Stimulated activated CD4-positive, alpha-beta T cell treated with anti-CD3 and anti-CD28 coated beads, Interleukin-15, amount 100 ng/mL, for 24 hours (primary cell): ENCODE data around the gene TXNDC5.
"Not testable (repeated sequence)": the region's sequence is repeated elsewhere in the genome, so short reads cannot be mapped to it uniquely, and the experiment has no call there.

Experiments
- DNase-seq: peaks from one replicate; pipeline ENCODE4 v3.0.0-alpha.2; 2020

TXNDC5 gene

GRCh38 chr6:7912736-7913517 is 2.3 kb upstream of the TXNDC5 start:
- no peak for DNase-seq

DNA sequence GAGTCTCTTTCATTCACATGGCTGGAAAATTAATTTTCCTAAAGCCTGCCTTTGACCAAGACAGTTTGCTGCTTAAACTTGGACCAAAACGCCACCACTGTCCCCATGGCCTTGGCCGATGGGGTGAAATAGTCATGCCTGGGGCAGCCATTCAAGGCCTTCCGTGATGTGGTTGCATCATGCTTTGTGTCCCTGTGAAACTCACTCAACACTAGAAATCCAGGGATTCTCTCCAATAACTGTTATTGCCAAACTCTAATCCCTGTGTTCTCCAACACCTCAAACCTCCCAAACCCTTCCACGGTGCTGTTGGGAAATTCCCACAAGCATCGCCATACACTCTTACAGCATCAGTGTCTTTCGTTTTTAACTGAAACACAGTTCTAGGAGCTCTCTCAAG is 1.4 kb upstream of the TXNDC5 start:
- no peak for DNase-seq

DNA sequence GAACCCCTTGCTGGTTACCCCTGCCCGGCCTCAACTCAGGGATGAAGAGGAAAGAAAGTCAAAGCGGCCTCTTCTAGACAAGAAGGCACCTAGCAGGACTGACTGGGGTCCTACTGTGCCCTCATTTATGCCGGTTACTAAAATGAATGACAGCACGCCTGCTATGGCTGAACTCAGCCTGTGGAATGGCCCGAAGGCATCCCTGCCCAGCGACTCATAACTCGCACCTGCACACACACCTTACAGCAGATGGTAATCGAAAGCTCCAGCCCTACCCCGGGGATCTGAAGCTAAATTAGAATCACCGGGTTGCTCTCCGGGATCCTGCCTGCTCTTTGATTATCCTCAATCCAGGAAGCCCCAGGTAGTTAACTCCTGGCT is 747 bp upstream of the TXNDC5 start:
- DNase-seq = no peak

- no peak for DNase-seq
Measured at GRCh38 chr6:7910298-7910653, 312 bp downstream of the TXNDC5 start.

GRCh38 chr6:7909323-7910276 is 988 bp downstream of the TXNDC5 start:
- DNase-seq = peak; percentile 79

- no peak for DNase-seq
Measured at GRCh38 chr6:7907159-7907558, 3.4 kb downstream of the TXNDC5 start.

- no peak for DNase-seq
Measured at GRCh38 chr6:7906741-7907140, 3.8 kb downstream of the TXNDC5 start.

DNA sequence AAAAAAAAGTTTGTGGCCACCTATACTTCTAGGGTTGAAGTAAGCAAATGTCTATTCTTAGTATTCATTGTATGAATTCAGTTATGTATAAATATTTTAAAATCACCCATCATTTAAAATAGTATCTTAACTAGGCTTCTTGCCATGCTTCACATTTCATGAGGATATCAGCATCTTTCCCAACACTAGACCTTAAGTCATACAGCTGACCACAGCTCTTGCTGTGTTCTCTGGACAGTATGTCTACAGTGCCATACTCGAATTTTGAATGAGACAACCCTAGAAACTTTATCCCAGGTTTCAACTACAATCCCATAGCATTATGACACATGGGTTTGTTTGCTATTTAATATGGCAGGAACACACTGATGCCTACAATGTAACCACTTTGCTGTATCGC is 5.2 kb downstream of the TXNDC5 start:
- no peak for DNase-seq

- DNase-seq = no peak
Measured at GRCh38 chr6:7904654-7905319, 5.8 kb downstream of the TXNDC5 start.

GRCh38 chr6:7903673-7904072 is 6.9 kb downstream of the TXNDC5 start:
- DNase-seq = no peak

- DNase-seq = no peak
Measured at GRCh38 chr6:7902867-7903266, 7.7 kb downstream of the TXNDC5 start.

GRCh38 chr6:7902221-7902620 is 8.4 kb downstream of the TXNDC5 start:
- DNase-seq = no peak

DNA sequence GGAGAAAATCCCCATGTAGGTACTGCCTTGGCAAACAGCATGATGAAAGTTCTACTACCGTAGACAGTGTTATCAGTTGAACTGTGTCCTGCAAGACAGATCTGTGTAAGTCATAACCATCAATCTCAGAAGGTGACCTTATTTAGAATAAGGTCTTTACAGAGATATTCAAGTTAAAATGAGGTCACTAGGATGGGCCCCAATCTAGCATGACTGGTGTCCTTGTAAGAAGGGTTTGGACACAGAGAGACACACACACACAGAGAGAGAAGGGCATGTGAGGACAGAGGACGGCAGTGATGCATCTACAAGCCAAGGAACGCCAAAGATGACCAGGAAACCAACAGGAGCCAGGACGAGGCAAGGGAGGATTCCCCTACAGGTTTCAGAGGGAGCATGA is 8.8 kb downstream of the TXNDC5 start:
- no peak for DNase-seq

DNA sequence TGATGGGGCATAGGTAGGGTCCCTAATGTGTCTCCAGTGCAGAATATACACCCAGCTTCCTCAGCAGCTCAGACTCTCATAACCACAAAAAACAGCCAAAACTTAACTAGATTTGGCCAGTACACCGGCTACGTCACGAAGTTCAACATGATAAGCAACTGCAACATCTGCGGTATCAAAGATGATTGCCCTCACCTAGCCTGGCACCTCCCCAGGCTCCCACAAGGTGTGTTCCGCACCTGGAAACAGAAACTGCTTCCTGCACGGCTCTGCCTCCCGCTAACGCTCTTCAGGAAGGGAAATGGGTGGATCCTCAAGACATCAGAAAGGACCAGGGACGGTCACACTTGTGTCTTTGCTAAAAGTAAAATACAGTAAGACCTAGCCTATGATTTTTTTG is 9.5 kb downstream of the TXNDC5 start:
- DNase-seq = no peak

DNA sequence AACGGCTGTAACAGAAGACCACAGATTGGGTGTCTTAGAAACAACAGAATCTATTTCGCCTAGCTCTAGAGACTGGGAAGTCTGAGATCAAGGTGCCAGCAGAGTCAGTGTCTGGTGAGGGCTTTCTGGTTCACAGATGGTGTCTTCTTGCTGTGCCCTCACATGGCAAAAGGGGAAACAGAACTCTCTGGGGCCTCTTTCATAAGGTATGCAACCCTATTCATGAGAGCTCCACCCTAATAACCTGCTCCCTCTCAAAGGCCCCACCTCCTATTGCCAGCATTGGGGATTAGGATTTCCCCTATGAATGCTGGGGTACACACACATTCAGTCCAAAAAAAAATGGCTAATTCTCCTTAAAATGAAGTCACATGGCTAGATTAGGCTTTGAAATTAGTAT is 10.0 kb downstream of the TXNDC5 start:
- no peak for DNase-seq

DNA sequence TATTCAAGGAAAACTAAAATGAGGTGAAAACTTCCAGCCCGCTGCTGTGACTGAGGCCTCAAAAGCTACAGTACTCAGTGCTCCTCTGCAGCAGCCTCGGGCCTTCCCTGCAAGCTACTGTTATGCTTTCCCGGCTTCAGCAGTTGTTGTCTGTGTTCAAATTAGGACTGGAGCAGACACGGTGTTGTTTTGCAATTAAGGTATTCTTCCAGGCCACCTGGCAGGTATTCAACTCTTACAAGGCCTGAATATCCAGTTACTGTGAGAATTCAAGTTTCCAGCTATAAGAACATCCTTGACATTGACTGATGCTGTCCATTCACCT is 10.7 kb downstream of the TXNDC5 start:
- DNase-seq = no peak

DNA sequence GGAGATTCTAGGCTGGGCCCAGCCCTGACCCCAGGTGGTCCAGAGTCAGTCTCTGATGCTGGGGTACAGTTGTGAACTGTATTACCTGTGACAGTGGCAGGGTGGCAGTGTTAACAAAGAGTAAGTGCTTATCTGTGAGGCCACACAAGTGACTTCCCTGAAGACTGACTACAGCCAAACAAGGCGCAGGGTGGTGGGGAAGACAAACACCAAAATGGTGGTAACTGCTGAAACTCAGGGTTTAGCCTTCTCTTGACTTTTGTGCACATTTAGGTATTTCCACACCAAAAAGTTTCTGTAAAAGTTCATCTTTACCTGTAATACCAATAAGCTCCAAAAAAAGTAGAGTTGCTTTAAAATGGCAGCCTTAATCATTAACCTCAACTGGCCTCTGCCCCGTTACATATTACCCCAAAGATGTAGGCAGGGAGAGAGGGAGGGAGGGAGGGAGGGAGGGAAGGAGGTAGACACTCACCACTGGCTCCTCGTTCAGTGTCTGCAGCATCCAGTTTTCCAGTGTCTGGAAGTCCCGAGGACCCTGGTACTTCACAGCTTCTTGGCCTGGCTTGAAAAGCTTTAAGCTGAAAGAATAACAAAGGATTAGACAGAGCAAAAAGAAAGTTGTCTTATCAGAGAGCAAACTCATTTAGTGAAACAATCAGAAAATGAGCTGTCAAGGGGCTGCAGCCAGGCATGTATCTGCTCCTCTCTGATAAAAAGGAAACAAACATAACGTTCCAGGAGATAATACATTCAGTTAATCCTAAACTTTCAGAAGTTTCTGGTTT is 11.3 kb downstream of the TXNDC5 start:
- DNase-seq = no peak

DNA sequence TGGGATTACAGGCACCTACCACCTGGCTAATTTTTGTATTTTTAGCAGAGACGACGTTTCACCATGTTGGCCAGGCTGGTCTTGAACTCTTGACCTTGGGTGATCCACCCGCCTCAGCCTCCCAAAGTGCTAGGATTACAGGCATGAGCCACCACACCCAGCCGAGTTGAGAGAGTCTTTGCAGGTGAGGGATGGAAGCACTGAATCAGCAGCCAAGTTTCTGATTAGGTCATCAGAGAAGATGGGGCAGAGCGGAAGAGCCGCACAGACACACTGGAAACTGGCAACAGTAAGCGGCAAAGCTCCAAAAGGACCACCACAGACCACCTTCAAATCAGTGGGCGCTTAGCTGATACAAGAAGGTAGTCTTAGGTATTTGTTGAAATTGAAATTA is 12.4 kb downstream of the TXNDC5 start:
- not testable (repeated sequence) for DNase-seq

DNA sequence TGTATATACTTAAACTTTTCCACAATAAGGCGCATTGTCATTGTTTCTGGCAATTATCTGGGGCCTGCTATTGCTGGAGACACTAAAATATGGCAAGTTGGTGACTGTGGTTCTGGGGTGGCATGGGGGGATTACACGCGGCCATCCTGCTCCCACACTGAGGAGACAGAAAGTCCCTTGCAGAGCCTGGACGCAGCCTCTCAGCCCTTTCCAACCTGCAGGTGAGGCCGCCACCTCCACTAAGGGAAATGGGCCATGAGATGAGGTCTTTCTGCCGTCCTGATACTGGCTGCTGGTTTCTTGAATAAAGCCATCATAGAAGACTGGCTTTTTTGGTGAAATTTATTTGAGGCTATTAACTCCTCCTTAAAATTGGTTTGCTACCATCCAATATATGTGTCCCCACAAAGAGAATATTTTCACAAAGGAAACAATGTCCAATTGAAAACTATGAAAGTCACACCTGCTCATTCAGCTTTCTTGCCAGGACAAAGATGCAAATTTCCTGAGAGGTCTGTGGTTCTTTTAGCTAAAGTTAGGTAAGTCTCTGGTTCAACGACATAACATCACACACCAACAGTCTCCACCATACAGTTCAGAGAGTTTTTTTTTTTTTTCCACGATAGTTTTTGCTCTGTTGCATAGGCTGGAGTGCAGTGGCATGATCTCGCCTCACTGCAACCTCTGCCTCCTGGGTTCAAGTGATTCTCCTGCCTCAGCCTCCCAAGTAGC is 13.0 kb downstream of the TXNDC5 start:
- no peak for DNase-seq

DNA sequence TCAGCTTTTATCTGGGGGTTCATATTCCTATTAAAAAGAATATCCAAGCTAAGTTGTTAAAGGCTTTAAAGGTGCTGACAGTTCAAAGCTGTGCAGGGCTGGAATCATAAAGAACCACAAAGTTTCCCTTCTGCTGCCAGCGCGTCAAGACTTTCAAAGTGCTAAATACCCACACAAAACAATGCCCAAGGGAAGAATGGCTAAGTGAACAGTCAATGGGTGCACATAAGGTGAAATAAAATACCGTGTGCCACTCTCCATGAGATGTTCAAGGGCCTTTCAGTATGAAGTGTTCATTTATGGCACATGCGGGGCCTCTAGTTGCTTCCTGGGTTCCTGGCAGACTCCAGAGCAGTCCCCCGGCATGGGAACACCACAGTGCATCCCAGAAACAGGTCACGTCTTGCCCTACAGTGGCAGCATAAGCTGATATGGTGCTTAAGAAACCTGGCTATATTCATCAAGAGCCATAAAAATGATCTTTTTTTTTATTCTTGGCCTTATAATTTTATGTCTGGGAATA is 14.1 kb downstream of the TXNDC5 start:
- no peak for DNase-seq

- DNase-seq = no peak
Measured at GRCh38 chr6:7895125-7895423, 15.5 kb downstream of the TXNDC5 start.
